Hematopoietic multipotent progenitor cell (in vitro differentiated cells): ENCODE data around the gene PLAA. TPM values are rescaled to one million over a fixed set of nuclear protein-coding genes. Genes with fewer than 3 reads are reported as not detected.

Experiments
- DNase-seq, 3 donors: peaks; one replicate each; pipeline ENCODE4 v3.0.0-alpha.2; 2011 to 2015; ENCODE audit warnings: low read depth in 2 of 3, low spot score in 2 of 3
- total RNA-seq: library from RNA; depleted of rRNA; stranded (reverse); fragments of >200 nt; gene quantifications from one replicate; pipeline ENCODE4 v1.2.3, GENCODE V29; 2012

Gene PLAA
- 18.3 TPM for total RNA-seq

DNA sequence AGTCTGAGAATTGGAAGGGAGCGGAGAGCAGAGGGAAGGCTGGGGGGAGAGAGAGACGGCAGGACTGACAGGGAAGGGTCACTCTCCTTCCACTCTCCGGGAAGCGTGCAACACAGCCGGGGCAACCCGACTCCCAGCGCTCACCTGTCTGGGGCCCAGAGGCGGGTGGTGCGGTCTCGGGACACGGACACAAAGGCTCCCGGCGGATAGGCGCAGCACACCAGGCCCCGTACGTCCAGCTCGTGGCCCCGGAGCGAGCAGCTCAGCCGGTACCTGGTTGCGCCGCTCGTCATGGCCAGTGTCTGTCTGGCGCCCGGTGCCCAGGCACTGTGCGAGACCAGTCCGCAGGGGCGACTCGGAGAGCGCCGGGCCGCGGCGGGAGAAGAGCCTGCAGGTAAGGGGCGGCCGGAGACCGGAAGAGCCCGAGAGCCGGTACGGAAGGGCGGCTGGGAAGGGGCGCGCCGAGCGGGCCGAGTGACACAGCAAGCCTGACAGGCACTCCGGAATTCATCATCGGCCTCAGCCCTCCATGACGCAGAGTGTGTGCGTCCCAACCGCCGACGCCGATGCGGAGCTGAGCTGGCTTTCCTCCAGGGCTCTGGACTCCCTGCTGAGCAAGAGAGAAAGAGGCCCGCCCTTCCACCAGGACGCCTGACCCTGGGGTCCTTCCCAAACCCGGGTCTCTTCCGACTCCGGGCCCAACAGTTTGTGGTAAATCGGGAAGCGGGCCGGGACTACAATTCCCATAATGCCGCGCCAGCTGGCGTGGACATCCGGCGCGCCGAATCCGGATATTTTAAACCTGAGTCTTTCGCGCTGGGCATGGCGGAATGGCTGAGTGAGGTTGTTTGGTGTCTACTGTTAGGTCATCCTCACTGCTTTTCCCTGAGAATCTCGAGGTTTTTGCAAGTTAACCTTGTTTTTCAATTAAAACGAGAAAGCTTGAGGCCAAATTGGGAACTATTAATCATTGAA is at the start of gene PLAA:
Gene PLAA, minus strand, starts transcription at position 490 of the 975 bp plus-strand sequence. Its CDS starts 197 bp downstream, at position 293.
- peak; percentile 70 to 92 (median 90) for DNase-seq

DNA sequence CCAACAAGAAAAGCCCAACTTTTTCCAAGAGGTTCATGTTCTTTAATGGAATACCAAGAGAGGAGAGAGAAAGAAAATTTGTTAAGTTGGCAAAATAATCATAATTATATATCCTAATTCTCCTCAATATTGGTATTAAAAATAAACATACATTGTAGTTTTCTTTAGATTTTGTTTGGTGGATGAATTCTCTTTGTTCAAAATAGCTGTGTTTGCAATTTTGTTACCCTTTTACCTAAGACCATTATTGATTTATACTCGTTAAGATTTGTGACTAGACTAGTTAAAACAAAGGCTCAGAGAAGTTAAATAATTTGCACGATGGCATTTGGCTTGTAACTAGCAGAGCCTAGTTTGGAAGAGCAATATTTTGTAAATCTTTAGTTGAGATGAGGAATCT is 48.8 kb upstream of the PLAA start:
- DNase-seq = no peak

DNA sequence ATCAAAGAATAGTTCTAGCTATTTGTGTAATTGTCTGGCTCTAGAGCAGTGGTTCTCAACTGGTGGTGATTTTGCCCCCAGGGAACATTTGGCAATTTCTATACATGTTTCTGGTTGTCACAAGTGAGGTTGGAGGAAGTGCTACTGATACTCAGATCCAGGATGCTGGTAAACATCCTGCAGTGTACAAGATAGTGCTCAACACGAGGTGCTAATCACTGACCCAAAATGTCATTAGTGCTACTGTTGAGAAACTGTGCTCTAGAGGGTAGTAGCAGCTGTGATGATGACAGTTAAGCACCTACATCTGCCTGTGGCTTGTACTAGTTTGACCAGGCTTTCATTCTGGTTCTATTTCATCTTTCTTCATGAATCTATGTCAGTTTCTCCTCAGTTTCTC is 36.3 kb upstream of the PLAA start:
- DNase-seq = no peak

DNA sequence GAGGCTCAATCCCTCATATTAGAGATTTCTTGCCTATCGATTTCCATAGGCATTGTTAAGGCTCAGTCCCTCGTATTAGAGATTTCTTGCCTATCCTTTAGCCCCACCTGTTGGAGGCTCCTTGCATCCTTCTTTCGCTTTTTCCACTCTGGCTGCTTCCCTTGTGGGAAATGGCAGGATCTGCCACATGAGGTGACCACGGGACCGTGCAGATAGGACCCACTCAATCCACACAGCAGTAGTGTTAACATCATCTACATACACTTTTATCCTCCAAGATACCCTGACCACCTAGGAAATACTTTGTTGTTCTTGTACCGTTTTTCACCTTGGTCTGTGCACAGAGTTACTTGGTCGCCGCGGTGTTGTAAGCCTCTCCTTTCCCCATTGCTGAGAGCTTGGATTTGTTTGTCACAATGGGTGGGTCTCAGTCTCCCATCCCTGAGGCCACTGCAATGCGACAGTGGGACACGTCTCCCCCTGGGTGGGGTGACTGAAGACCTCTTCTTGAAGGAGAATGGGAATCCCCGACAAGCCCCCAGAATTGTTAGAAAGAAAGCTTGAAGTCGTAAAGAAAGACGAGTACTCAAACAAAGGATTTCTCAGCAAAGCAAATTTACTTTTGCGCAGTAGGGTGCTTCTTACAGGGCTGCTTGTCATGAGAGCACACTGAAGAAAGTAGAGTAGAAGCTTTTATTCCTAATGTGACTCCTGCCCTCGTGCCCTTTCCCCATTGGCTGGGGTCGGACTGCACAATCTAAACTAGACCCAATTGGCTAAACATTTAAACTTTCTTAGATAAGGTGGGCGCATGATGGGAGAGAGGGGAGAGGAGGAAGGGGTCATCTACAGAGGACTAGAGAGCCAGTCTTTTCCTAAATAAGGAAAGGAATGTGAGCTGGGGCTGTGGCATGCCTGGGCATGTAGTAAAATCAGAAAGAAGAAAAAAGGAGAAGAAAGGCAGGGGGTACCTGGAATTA is 29.0 kb upstream of the PLAA start:
- DNase-seq = peak in 2 of 3 donors; percentile 19 to 58

DNA sequence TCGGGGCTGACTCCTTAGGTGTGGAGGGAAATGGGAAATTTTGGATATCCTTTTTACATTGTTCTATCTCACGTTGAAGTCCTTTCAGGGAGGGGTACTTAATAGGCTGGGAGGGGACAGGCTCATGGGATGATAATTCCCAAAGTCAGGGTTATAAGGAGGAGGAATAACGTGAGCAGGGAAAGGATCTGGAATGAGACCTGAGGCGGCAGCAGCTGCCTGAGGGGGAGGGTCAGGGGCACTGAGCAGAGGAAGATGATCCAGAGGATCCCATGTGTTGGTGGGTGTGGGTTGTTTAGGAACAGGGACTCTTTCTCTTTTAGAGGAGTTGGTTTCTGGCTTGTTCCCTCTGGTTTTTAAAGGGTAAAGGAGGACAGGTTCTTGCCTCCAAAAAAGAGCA is 27.9 kb upstream of the PLAA start:
- DNase-seq = no peak

DNA sequence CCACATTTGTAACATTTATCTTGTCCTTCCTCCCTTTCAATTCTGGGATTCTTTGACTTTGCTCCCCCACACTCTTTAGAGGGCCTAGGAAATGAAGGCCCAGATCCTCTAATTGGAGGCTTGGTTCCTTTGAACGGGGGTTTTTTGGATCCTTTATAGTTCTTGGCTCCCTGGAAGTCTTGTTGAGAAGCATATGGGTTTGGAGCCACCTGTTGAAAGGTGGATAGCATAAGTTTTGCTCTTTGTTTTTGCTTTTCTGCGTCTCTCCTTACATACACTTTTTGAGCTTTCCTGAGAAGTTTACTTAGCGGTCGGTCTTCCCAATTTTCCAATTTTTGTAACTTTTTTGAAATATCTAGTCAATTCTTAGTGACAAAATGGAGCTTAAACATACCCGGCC is 26.9 kb upstream of the PLAA start:
- DNase-seq = no peak

DNA sequence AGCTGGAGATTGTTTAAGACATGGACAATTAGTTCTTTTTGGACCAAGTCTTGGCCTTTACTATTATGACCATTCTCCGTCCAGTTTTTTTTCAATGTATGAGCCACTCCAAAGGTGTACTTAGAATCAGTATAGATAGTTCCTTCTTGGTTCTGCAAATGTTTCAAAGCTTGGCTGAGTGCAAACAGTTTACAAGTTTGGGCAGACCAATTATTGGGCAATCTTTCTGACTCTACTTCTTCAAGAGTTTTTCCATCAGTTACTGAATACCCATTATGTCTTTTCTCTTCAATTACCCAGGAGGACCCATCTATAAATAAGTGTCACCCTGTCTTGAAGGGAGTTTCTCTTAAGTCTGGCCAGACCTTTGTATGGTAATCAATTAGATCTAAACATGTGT is 24.7 kb upstream of the PLAA start:
- no peak for DNase-seq

DNA sequence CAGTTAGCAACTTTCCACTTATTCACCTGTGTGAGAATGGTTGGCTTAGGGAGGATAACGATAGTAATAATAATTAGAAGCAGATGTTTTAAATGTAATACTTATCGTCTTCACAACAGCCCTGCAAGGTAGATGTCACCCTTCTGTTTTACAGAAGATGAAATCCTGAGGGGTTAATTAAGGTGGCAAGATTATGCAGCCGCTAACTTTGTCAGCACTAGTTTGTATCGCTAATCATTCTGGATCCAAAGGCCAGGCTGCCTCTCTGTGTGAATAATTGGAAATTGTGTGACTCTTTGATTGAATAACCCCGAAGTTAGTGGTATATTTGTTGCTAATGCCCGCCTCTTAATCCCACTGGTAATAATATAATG is 9.8 kb upstream of the PLAA start:
- peak in 1 of 3 donors; percentile 11 for DNase-seq

DNA sequence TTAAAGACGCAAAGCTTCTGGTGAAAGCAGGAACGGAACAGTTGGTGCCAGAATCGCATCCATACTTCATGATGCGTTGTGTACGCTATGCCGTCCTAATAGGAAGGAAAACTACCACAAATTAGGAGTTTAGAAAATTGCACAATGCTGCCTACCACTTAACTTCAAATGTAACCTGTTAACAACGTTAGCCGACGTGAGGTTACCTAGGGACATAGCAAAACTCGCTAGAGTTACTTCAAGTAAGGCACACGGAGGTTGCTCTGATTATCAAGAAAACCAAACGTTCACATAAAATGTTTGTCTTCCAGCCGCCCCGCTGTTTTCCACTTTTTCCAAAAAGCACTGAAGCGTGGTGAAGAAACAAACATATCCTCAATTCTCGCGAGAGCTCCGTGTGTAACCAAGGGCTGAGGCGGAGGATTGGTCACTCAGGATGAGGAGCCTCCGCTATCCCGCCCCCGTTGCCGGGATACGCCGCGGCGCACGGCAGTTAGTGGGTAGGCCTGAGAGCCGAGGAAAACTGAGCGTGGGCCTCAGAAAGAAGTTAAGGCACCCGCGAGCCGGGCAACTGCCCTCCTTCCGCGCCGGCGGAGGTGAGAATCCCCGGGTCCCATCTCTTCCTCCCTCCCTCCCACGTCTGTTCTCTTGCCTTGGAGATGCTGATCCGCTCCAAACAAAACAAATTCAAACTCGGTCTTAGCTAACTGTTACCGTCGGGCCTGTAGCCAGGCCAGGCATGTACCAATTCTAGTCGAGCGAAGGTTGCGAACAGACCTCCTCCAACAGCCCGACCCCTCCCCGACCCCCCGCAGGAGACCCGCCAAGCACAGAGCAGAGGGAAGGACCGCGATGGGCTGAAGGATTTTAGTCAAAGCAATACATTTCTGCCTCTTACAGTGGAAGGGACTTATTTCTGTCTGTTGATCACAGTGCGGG is 9.1 kb upstream of the PLAA start, which contains the start of gene IFT74:
Gene IFT74, plus strand, starts transcription at position 492 of the 939 bp plus-strand sequence. CDS start 5,556 bp downstream, outside the sequence.
- DNase-seq = peak; percentile 77 to 99 (median 98)

DNA sequence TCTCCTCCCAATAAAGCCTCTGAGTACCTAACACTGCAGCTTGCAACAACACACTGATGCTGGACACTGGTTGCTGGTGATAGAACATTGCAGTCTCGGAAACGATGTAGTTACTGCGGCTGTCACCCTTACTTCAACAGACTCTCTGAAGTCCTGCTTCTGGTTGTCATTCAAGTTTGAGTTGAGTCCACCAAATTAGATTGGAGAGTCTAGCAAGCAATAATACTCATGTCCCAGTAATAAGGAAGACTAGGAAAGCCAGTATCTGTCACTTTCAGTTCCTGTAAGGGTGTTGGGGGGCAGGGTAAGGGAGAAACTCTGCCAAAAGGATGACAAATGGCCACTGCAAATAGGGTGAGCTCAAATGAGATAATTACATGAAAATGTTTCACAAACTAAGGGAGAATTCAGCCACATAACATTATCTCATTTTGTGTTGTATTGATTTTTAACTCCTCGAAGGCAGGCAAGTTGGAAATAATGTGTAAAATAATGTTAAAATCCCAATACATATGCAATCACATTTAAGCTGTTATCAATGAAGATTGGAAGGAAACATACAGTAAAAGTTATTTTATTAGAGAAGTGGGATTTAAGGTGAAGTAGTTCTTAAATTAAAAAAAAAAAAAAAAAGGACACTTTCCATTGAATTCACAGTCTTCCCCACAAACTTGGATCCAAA is 8.3 kb upstream of the PLAA start:
- peak in 2 of 3 donors; percentile 22 to 42 for DNase-seq

DNA sequence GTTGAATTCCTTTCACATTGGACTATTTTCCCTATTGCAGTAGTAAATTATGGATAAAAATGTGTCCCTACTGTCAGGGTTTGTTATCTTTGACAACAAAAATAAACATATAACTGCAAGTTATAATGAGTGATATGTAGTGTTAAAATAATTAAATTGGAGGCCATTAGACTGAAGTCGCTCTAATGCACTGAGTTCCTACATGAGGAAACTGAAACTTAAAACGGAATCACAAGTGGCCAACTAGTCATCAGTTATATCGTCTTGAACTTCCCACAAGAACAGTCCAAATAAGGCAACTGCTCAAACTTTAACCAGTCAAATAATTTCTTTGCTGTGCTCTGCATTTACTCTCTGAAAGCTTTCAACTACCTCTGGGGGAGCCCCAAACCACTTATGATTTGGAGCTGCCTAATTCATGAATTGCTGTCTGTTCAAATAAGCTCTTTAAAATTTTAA is 7.0 kb upstream of the PLAA start:
- peak in 2 of 3 donors; percentile 13 to 46 for DNase-seq

DNA sequence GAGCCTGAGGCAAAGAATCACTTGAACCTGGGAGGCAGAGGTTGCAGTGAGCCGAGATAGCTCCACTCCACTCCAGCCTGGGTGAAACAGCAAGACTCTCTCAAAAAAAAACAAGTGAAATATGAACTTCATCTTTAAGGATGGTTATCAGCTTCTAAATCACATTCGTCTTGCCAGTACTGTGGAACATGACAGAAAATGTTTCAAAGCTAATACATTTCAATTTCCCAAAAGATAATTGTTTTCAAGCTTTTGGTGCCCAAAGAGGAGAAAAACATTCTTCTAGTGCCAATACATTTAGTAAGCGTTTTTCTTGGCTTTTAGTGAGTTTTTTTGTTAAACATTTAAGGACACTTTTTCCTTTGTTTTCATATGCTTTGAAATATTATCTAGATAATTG is 4.8 kb upstream of the PLAA start:
- no peak for DNase-seq

DNA sequence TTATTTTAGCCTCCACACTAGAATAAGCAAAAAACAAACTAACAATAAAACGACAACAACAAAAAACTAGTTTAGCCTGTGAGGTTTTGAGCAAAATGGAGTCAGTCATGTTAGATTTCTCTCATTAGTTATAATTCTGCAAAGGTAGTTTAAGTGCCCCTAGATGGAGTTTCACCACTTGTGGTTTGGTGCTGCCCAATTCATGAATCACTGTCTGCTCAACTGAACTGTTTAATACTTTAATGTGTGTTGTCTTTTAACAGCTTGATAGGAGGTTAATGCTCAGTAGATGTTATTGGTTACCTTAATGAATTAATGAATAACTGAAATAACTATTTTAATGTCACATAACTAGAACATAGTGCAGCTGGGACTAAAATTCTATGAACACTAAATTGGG is 3.5 kb upstream of the PLAA start:
- no peak for DNase-seq

DNA sequence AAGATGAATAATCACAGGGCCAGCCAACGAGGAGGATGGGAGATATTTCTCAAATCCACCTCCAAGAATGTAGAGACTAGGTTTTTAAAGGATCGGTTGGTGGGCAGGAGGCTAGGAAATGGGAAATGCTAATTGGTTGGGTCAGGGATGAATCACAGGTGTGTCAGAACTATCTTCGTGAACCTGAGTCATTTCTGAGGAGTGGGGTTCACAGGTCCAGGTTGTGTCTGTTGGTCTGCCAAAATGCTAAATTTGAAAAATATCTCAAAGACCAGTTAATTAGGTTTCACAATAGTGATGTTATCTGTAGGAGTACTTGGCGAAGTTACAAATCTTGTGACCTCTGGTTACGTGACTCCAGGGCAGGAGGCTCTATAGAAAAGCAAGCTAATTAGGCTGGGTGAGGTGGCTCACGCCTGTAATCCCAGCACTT is 2.6 kb upstream of the PLAA start:
- DNase-seq = no peak

DNA sequence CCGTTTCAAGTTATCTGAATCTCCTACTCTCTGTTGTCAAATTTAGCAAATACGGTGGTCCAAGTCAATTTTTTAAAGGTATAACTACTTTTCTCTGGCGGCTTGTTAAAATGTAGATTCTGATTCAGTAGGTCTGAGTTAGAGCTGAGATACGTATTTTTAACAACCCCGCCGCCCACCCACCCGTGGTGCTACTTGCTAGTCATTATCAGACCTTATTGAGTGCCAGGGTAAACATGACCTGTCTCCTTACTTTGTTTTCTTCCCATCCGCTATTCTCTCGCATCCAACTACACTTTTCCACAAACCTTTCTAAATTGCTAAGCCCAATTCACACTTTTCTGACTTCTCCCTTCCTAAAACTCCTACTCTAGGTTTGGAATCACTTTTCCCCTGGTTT is 694 bp upstream of the PLAA start:
- no peak for DNase-seq

DNA sequence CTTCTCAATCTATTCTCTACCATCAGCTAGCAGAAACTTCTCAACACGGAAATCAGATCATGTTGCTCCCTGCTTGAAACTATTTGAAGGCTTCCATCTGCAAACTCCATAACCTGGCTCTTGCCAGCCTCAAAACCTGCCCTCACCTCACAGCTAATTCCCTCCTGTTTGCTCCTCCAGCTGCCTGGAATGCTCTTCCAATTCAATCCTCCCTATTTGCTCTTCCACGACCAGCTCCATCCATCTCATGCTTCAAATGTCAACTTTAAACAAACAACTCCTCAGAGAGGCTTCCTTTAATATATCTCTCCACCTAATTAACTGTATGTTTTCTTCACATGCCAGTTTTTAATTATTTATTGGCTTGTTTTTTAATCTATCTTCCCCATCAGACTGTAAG is 1.5 kb downstream of the PLAA start:
- DNase-seq = no peak

DNA sequence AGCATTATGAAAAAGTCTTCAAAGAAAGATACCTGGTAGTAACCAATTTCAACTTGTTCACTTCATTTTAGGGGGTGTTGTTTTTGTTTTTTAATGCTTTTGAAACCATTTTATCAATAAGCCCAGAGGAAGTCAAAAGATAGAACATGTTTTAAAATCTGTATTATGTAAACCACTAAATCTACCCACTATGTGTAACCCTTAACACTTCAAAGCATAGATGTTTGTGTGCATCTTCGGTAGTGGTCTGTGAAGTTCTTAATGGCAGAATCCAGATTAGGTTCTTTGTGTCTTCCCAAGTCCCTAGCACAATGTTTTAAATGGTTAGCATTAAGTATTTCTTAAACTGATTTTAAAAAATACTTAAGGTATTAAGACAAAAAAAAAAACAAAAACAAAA is 6.3 kb downstream of the PLAA start:
- DNase-seq = no peak

DNA sequence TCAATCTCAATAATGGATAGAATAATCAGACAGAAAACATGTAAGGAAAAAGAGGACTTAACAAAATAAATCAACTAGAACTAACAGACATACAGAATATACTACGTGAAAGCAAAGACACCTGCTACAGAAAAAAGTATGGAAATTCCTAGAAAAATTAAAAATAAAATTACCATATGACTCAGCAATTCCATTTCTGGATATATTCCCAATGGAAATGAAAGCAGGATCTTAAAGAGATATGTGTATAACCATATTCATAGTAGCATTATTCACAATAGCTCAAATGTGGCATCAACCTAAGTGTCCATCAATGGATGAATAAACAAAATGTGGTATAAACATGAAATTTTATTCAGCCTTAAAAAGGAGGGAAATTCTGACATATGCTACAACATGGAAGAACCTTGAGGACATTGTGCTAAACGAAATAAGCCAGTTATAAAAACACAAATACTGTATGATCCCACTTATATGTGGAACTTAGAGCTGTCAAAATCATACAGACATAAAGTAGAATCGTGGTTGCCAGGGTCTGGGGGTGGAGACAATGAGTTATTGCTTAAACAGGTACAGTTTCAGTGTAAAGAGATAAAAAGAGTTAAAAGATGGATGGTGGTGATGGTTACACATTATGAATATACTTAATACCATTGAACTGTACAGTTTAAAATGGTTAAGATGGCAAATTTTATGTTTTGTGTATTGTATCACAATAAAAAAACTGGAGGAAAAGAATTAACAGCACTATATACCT is 6.9 kb downstream of the PLAA start:
- no peak for DNase-seq
